Amniotic stem cell (primary cell): ENCODE data around the gene RARS1.

Experiments used
- DNase-seq: peaks from one replicate; lab custom pipeline; 2025; lab: John Stamatoyannopoulos, UW

RARS1 gene

GRCh38 chr5:168557389-168557788 is 71.1 kb downstream of the RARS1 start:
- no peak for DNase-seq

GRCh38 chr5:168562279-168562678 is 76.0 kb downstream of the RARS1 start:
- DNase-seq = no peak

- no peak for DNase-seq
Observed at GRCh38 chr5:168563959-168564358, 77.7 kb downstream of the RARS1 start.

- no peak for DNase-seq
Observed at GRCh38 chr5:168568738-168569137, 82.5 kb downstream of the RARS1 start.
